Measurements from ENCODE around the gene PEPD.

Gene PEPD

GRCh38 chr19:33528404-33528803 lies 6.8 kb upstream of the PEPD start:
- no peak overlapping the region for H3K4me3 Mint-ChIP-seq
- H3K27ac Mint-ChIP-seq: no peak overlapping the region

GRCh38 chr19:33527125-33527524 lies 5.5 kb upstream of the PEPD start:
- H3K9me3 Mint-ChIP-seq: no peaks in the 10 kb centered on the region
- ATAC-seq (ENCODE audit: low read depth): no peak
- no peak overlapping the region for H3K27ac Mint-ChIP-seq
- no peak for DNase-seq (ENCODE audit: low spot score in 2 of 2)
- H3K36me3 Mint-ChIP-seq: no peaks in the 10 kb centered on the region
- peaks cover 8% of the 10 kb centered on the region for H3K27me3 Mint-ChIP-seq
- H3K4me3 Mint-ChIP-seq: no peak overlapping the region
- H3K4me1 Mint-ChIP-seq: peaks cover 8% of the 10 kb centered on the region

More at GRCh38 chr19:33528404-33528803, 6.8 kb upstream of the PEPD start:
- Mint-ChIP-seq H3K36me3 (no peaks in the 10 kb centered on the region), H3K9me3 (no peaks in the 10 kb centered on the region), H3K4me1 (no peaks in the 10 kb centered on the region), H3K27me3 (peaks cover 8% of the 10 kb centered on the region)
- DNase-seq (ENCODE audit: low spot score in 2 of 2) (no peak), ATAC-seq (ENCODE audit: low read depth) (no peak)

- no peaks in the 10 kb centered on the region for H3K9me3 Mint-ChIP-seq
- DNase-seq (ENCODE audit: low spot score in 2 of 2) (no peak), ATAC-seq (ENCODE audit: low read depth) (no peak)
- no peaks in the 10 kb centered on the region for H3K36me3 Mint-ChIP-seq
- peaks cover 4% of the 10 kb centered on the region for H3K27me3 Mint-ChIP-seq
- H3K27ac Mint-ChIP-seq: no peak overlapping the region
- peaks cover 18% of the 10 kb centered on the region for H3K4me1 Mint-ChIP-seq
- no peak overlapping the region for H3K4me3 Mint-ChIP-seq
Measured at GRCh38 chr19:33524024-33524664, 2.6 kb upstream of the PEPD start.

GRCh38 chr19:33523167-33523566 lies 1.6 kb upstream of the PEPD start:
- peaks cover 21% of the 10 kb centered on the region for H3K4me1 Mint-ChIP-seq
- no peaks in the 10 kb centered on the region for H3K9me3 Mint-ChIP-seq
- no peak for DNase-seq (ENCODE audit: low spot score in 2 of 2)
- no peaks in the 10 kb centered on the region for H3K36me3 Mint-ChIP-seq
- H3K27me3 Mint-ChIP-seq: peaks cover 4% of the 10 kb centered on the region
- no peak for ATAC-seq (ENCODE audit: low read depth)
- no peak overlapping the region for H3K4me3 Mint-ChIP-seq
- no peak overlapping the region for H3K27ac Mint-ChIP-seq

- no peaks in the 10 kb centered on the region for H3K9me3 Mint-ChIP-seq
- no peaks in the 10 kb centered on the region for H3K36me3 Mint-ChIP-seq
- H3K4me3 Mint-ChIP-seq: peak overlapping the region; percentile 85
- no peaks in the 10 kb centered on the region for H3K27me3 Mint-ChIP-seq
- peaks cover 21% of the 10 kb centered on the region for H3K4me1 Mint-ChIP-seq
- peak overlapping the region; percentile 39 for H3K27ac Mint-ChIP-seq
- ATAC-seq (ENCODE audit: low read depth) (no peak), DNase-seq (ENCODE audit: low spot score in 2 of 2) (no peak)
Measured at GRCh38 chr19:33522371-33522662, 726 bp upstream of the PEPD start.

GRCh38 chr19:33520844-33521479 lies 629 bp downstream of the PEPD start:
- ATAC-seq (ENCODE audit: low read depth) (no peak), DNase-seq (ENCODE audit: low spot score in 2 of 2) (no peak)
- H3K27ac Mint-ChIP-seq: peak overlapping the region; percentile 1
- peak overlapping the region; percentile 85 for H3K4me3 Mint-ChIP-seq
- no peaks in the 10 kb centered on the region for H3K36me3 Mint-ChIP-seq
- H3K4me1 Mint-ChIP-seq: peaks cover 25% of the 10 kb centered on the region
- H3K9me3 Mint-ChIP-seq: no peaks in the 10 kb centered on the region
- H3K27me3 Mint-ChIP-seq: no peaks in the 10 kb centered on the region

- Mint-ChIP-seq H3K4me1 (peaks cover 25% of the 10 kb centered on the region), H3K36me3 (no peaks in the 10 kb centered on the region), H3K4me3 (peak overlapping the region; percentile 85), H3K27ac (peak overlapping the region; percentile 1), H3K9me3 (no peaks in the 10 kb centered on the region), H3K27me3 (no peaks in the 10 kb centered on the region)
- ATAC-seq (ENCODE audit: low read depth): no peak
- no peak for DNase-seq (ENCODE audit: low spot score in 2 of 2)
Measured at GRCh38 chr19:33520048-33520643, 1.4 kb downstream of the PEPD start.

GRCh38 chr19:33519416-33519815 lies 2.2 kb downstream of the PEPD start:
- Mint-ChIP-seq H3K4me3 (no peak overlapping the region), H3K36me3 (no peaks in the 10 kb centered on the region), H3K9me3 (no peaks in the 10 kb centered on the region), H3K27ac (no peak overlapping the region), H3K4me1 (peaks cover 30% of the 10 kb centered on the region), H3K27me3 (no peaks in the 10 kb centered on the region)
- DNase-seq (ENCODE audit: low spot score in 2 of 2) (no peak), ATAC-seq (ENCODE audit: low read depth) (no peak)

- H3K27ac Mint-ChIP-seq: no peak overlapping the region
- no peaks in the 10 kb centered on the region for H3K36me3 Mint-ChIP-seq
- no peak for ATAC-seq (ENCODE audit: low read depth)
- peaks cover 32% of the 10 kb centered on the region for H3K4me1 Mint-ChIP-seq
- DNase-seq (ENCODE audit: low spot score in 2 of 2): no peak
- H3K9me3 Mint-ChIP-seq: no peaks in the 10 kb centered on the region
- no peaks in the 10 kb centered on the region for H3K27me3 Mint-ChIP-seq
- no peak overlapping the region for H3K4me3 Mint-ChIP-seq
Measured at GRCh38 chr19:33518541-33518940, 3.0 kb downstream of the PEPD start.

GRCh38 chr19:33517922-33518321 lies 3.7 kb downstream of the PEPD start:
- H3K9me3 Mint-ChIP-seq: no peaks in the 10 kb centered on the region

GRCh38 chr19:33515921-33516320 lies 5.7 kb downstream of the PEPD start:
- no peak for ATAC-seq (ENCODE audit: low read depth)
- DNase-seq (ENCODE audit: low spot score in 2 of 2): no peak
- peaks cover 19% of the 10 kb centered on the region for H3K4me1 Mint-ChIP-seq
- H3K36me3 Mint-ChIP-seq: peaks cover 5% of the 10 kb centered on the region
- H3K27ac Mint-ChIP-seq: no peak overlapping the region
- H3K4me3 Mint-ChIP-seq: no peak overlapping the region
- no peaks in the 10 kb centered on the region for H3K9me3 Mint-ChIP-seq
- no peaks in the 10 kb centered on the region for H3K27me3 Mint-ChIP-seq

More at GRCh38 chr19:33517922-33518321, 3.7 kb downstream of the PEPD start:
- ATAC-seq (ENCODE audit: low read depth) (no peak), DNase-seq (ENCODE audit: low spot score in 2 of 2) (no peak)
- no peaks in the 10 kb centered on the region for H3K27me3 Mint-ChIP-seq
- no peak overlapping the region for H3K27ac Mint-ChIP-seq
- H3K4me3 Mint-ChIP-seq: no peak overlapping the region
- no peaks in the 10 kb centered on the region for H3K36me3 Mint-ChIP-seq
- peaks cover 32% of the 10 kb centered on the region for H3K4me1 Mint-ChIP-seq

- ATAC-seq (ENCODE audit: low read depth) (no peak), DNase-seq (ENCODE audit: low spot score in 2 of 2) (no peak)
- Mint-ChIP-seq H3K36me3 (peaks cover 7% of the 10 kb centered on the region), H3K27me3 (no peaks in the 10 kb centered on the region), H3K9me3 (no peaks in the 10 kb centered on the region), H3K4me1 (peaks cover 14% of the 10 kb centered on the region), H3K4me3 (no peak overlapping the region), H3K27ac (no peak overlapping the region)
Measured at GRCh38 chr19:33514885-33515551, 6.6 kb downstream of the PEPD start.

- ATAC-seq (ENCODE audit: low read depth) (no peak), DNase-seq (ENCODE audit: low spot score in 2 of 2) (no peak)
- Mint-ChIP-seq H3K36me3 (peaks cover 10% of the 10 kb centered on the region), H3K27me3 (no peaks in the 10 kb centered on the region), H3K27ac (no peak overlapping the region), H3K4me1 (peaks cover 11% of the 10 kb centered on the region), H3K4me3 (no peak overlapping the region), H3K9me3 (no peaks in the 10 kb centered on the region)
Measured at GRCh38 chr19:33513424-33513823, 8.2 kb downstream of the PEPD start.

- DNase-seq (ENCODE audit: low spot score in 2 of 2) (no peak), ATAC-seq (ENCODE audit: low read depth) (no peak)
- H3K27me3 Mint-ChIP-seq: no peaks in the 10 kb centered on the region
- peaks cover 11% of the 10 kb centered on the region for H3K4me1 Mint-ChIP-seq
- H3K9me3 Mint-ChIP-seq: no peaks in the 10 kb centered on the region
- no peak overlapping the region for H3K4me3 Mint-ChIP-seq
- H3K36me3 Mint-ChIP-seq: peaks cover 10% of the 10 kb centered on the region
- no peak overlapping the region for H3K27ac Mint-ChIP-seq
Measured at GRCh38 chr19:33512580-33513137, 8.9 kb downstream of the PEPD start.

All from memory B cell (primary cell).